ENCODE results near the gene MAP3K8. TPM values are rescaled to one million over a fixed set of nuclear protein-coding genes. Genes with fewer than 3 reads are reported as not detected.

Gene MAP3K8
- total and polyA plus RNA-seq, 9 of the 15 experiments (the other 6 are each of a cell fraction or from before 2014, with no cell fraction given) = 6.9 to 23.6 (median 13.6) TPM

GRCh38 chr10:30437031-30437841 is 3.3 kb downstream of the MAP3K8 start (continued):
- TF ChIP-seq FOXP1 (CRISPR knock-in tag; IDR thresholded peaks at IDR 0.05) (no peak), TOE1 (IDR thresholded peaks at IDR 0.05; ENCODE audit: borderline replicate concordance) (peak; percentile 79), TOE1 (CRISPR knock-in tag; IDR thresholded peaks at IDR 0.05; ENCODE audit: borderline replicate concordance, low read depth) (no peak), FOXJ3 (CRISPR knock-in tag; IDR thresholded peaks at IDR 0.05) (no peak), ZNF780A (CRISPR knock-in tag; IDR thresholded peaks at IDR 0.05) (no peak), ZNF408 (CRISPR knock-in tag; IDR thresholded peaks at IDR 0.05; ENCODE audit: low read depth) (no peak), BRCA1 (IDR thresholded peaks at IDR 0.05) (no peak), BRCA1 (CRISPR knock-in tag; IDR thresholded peaks at IDR 0.05) (no peak), HBP1 (CRISPR knock-in tag; IDR thresholded peaks at IDR 0.05) (no peak), SMAD2 (IDR thresholded peaks at IDR 0.05; ENCODE audit: low read depth, low read length) (no peak), CBX8 (IDR thresholded peaks at IDR 0.05; ENCODE audit: borderline replicate concordance, extremely low read depth, low read depth, low read length, poor library complexity, severe bottlenecking) (no peak), TCF7L2 (IDR thresholded peaks at IDR 0.05; ENCODE audit: low read depth, low read length) (no peak), NKRF (IDR thresholded peaks at IDR 0.05; ENCODE audit: borderline replicate concordance) (0 out of 2 replicates have a peak, but pooled peaks have one; percentile 37), ZNF224 (CRISPR knock-in tag; IDR thresholded peaks at IDR 0.05) (no peak), KAT8 (IDR thresholded peaks at IDR 0.05; ENCODE audit: low read depth) (no peak), HNRNPUL1 (IDR thresholded peaks at IDR 0.05; ENCODE audit: low read length) (no peak), PHB2 (IDR thresholded peaks at IDR 0.05; ENCODE audit: low read depth) (peak; percentile 68; the same call in 1 of the 2 replicates), ZNF277 (CRISPR knock-in tag; IDR thresholded peaks at IDR 0.05; ENCODE audit: borderline replicate concordance) (no peak), POLR2B (IDR thresholded peaks at IDR 0.05; ENCODE audit: low read depth, partially characterized antibody) (no peak), MCM3 (IDR thresholded peaks at IDR 0.05) (no peak), ATF3 (IDR thresholded peaks at IDR 0.05) (peak; percentile 86), ATF3 (CRISPR knock-in tag; conservative IDR thresholded peaks at IDR 0.05) (peak; percentile 53; the same call in 1 of the 2 replicates)
